A549 (cell line): Measurements from ENCODE around the gene SLC46A2.

Experiments
- CEBPB ChIP-seq, 2 experiments: fragments of >200 bp in 1 of 2; sonication (Bioruptor Twin) in 1 of 2; formaldehyde crosslinking in 1 of 2; IDR thresholded peaks; 2 replicates each; pipeline ENCODE4 v1.6.1; 2012 to 2016
- CTCF ChIP-seq: fragments of >200 bp; sonication (Bioruptor Twin); formaldehyde crosslinking; IDR thresholded peaks from 3 replicates; pipeline ENCODE4 v1.5.1; 2016
- EHMT2 ChIP-seq: fragments of 200-600 bp; sonication (generic); IDR thresholded peaks from 2 replicates; pipeline ENCODE4 v1.6.1; 2016; ENCODE audit warnings: antibody characterized with exemption, low read depth, mild to moderate bottlenecking, moderate library complexity
- EP300 ChIP-seq, 2 experiments: fragments of >200 bp; sonication (Bioruptor Twin); formaldehyde crosslinking; IDR thresholded peaks; 2 replicates in 1 of 2; 3 replicates in 1 of 2; pipeline ENCODE4 v1.6.1; 2016 to 2017
- ESRRA ChIP-seq: fragments of 150-350 bp; IDR thresholded peaks from 2 replicates; pipeline ENCODE4 v1.6.1; 2014; ENCODE audit warnings: mild to moderate bottlenecking, low read length, borderline replicate concordance
- MAX ChIP-seq: IDR thresholded peaks from 2 replicates; pipeline ENCODE4 v1.6.1; 2012
- PHF8 ChIP-seq: fragments of 200-600 bp; sonication (generic); IDR thresholded peaks from 2 replicates; pipeline ENCODE4 v1.6.1; 2016; ENCODE audit warnings: low read depth, mild to moderate bottlenecking, antibody characterized with exemption, moderate library complexity, borderline replicate concordance
- POLR2A ChIP-seq: IDR thresholded peaks from 2 replicates; pipeline ENCODE4 v1.6.1; 2012; ENCODE audit warnings: mild to moderate bottlenecking, low read length
- RCOR1 ChIP-seq: fragments of 150-350 bp; IDR thresholded peaks from 2 replicates; pipeline ENCODE4 v1.6.1; 2014; ENCODE audit warnings: antibody characterized with exemption, low read length, low read depth
- REST ChIP-seq: fragments of 200-600 bp; sonication (generic); IDR thresholded peaks from 2 replicates; pipeline ENCODE4 v1.6.1; 2016; ENCODE audit warnings: antibody characterized with exemption, mild to moderate bottlenecking, moderate library complexity
- USF2 ChIP-seq: fragments of 450-650 bp; IDR thresholded peaks from 2 replicates; pipeline ENCODE4 v1.6.1; 2014; ENCODE audit warnings: antibody characterized with exemption

- TF ChIP-seq ESRRA (no peak), POLR2A (no peak), EHMT2 (no peak), CTCF (no peak), REST (no peak), PHF8 (no peak), MAX (no peak), CEBPB (IDR thresholded peaks at IDR 0.05) (no peak), RCOR1 (no peak), USF2 (no peak), EP300 (IDR thresholded peaks at IDR 0.05) (no peak)
Measured at GRCh38 chr9:112841261-112841660, 49.4 kb downstream of the SLC46A2 start.
